Neural progenitor cell (in vitro differentiated cells): Measurements from ENCODE around the gene AUTS2. TPM values are rescaled to one million over a fixed set of nuclear protein-coding genes. Genes with fewer than 3 reads are reported as not detected.

Source experiments
- DNase-seq: peaks from one replicate; pipeline ENCODE4 v3.0.0-alpha.2; 2016; ENCODE audit warnings: low spot score
- H2AFZ ChIP-seq: fragments of 200-600 bp; sonication (generic); replicated peaks from 2 replicates; pipeline ENCODE4 v1.6.1; 2016; ENCODE audit warnings: antibody characterized with exemption
- H3F3A ChIP-seq: fragments of 200-600 bp; sonication (generic); 2 replicates; pipeline ENCODE4 v1.6.1; 2016; ENCODE audit warnings: antibody characterized with exemption, low read depth
- H3K27ac ChIP-seq: fragments of 200-600 bp; sonication (generic); 2 replicates; pipeline ENCODE4 v1.5.1; 2016; ENCODE audit warnings: mild to moderate bottlenecking
- H3K27me3 ChIP-seq: fragments of 200-600 bp; sonication (generic); 2 replicates; pipeline ENCODE4 v1.6.1; 2016; ENCODE audit warnings: mild to moderate bottlenecking, moderate library complexity
- H3K36me3 ChIP-seq: fragments of 200-600 bp; sonication (generic); 2 replicates; pipeline ENCODE4 v1.5.1; 2016
- H3K4me1 ChIP-seq: fragments of 200-600 bp; sonication (generic); 2 replicates; pipeline ENCODE4 v1.6.1; 2016; ENCODE audit warnings: mixed run types
- H3K4me2 ChIP-seq: fragments of 200-600 bp; sonication (generic); 2 replicates; pipeline ENCODE4 v1.6.1; 2016
- H3K4me3 ChIP-seq: fragments of 200-600 bp; sonication (generic); 2 replicates; pipeline ENCODE4 v1.5.1; 2016
- H3K79me2 ChIP-seq: fragments of 200-600 bp; sonication (generic); 2 replicates; pipeline ENCODE4 v1.6.1; 2016; ENCODE audit warnings: low read depth
- H3K9ac ChIP-seq: fragments of 200-600 bp; sonication (generic); 2 replicates; pipeline ENCODE4 v1.6.1; 2016
- H3K9me3 ChIP-seq: fragments of 200-600 bp; sonication (generic); 2 replicates; pipeline ENCODE4 v1.5.1; 2016; ENCODE audit warnings: low read depth
- H4K20me1 ChIP-seq: fragments of 200-600 bp; sonication (generic); 2 replicates; pipeline ENCODE4 v1.6.1; 2016; ENCODE audit warnings: low read depth
- H3K27ac Mint-ChIP-seq: 3 replicates; pipeline ENCODE4 v1.8.0; 2021; ENCODE audit warnings: mixed read lengths
- H3K27me3 Mint-ChIP-seq: 2 replicates; pipeline ENCODE4 v1.8.0; 2022; ENCODE audit warnings: low read depth, mild to moderate bottlenecking, inconsistent platforms, moderate library complexity, mixed read lengths; ENCODE audit not compliant: insufficient read depth
- H3K36me3 Mint-ChIP-seq: 3 replicates; pipeline ENCODE4 v1.8.0; 2021; ENCODE audit warnings: mixed read lengths
- H3K4me1 Mint-ChIP-seq: 3 replicates; pipeline ENCODE4 v1.8.0; 2021; ENCODE audit warnings: mixed read lengths
- H3K4me3 Mint-ChIP-seq: 3 replicates; pipeline ENCODE4 v1.8.0; 2021; ENCODE audit warnings: mild to moderate bottlenecking, moderate library complexity, mixed read lengths
- H3K9me3 Mint-ChIP-seq: 3 replicates; pipeline ENCODE4 v1.8.0; 2020; ENCODE audit warnings: mixed read lengths
- CTCF ChIP-seq: fragments of 200-600 bp; sonication (generic); IDR thresholded peaks from 2 replicates; pipeline ENCODE4 v1.5.1; 2017; ENCODE audit warnings: antibody characterized with exemption, mild to moderate bottlenecking
- EZH2 ChIP-seq: fragments of 200-600 bp; sonication (generic); IDR thresholded peaks from 2 replicates; pipeline ENCODE4 v1.6.1; 2017; ENCODE audit warnings: antibody characterized with exemption, mild to moderate bottlenecking, moderate library complexity
- EZH2phosphoT487 ChIP-seq: fragments of 200-600 bp; sonication (generic); IDR thresholded peaks from 2 replicates; pipeline ENCODE4 v1.6.1; 2017; ENCODE audit warnings: antibody characterized with exemption
- total RNA-seq: library from RNA; depleted of rRNA; stranded (reverse); fragments of >200 nt; gene quantifications from 2 replicates; pipeline ENCODE4 v1.2.3, GENCODE V29; 2015; ENCODE audit warnings: low replicate concordance

AUTS2 gene
- total RNA-seq, 1 donor from 2014 or later: 50.0 TPM

GRCh38 chr7:69801729-69802682, 203.7 kb downstream of the AUTS2 start:
- Mint-ChIP-seq H3K27ac (no peak overlapping the region), H3K9me3 (no peaks in the 10 kb centered on the region), H3K36me3 (no peaks in the 10 kb centered on the region), H3K4me3 (no peak overlapping the region), H3K4me1 (peaks cover 21% of the 10 kb centered on the region), H3K27me3 (no peaks in the 10 kb centered on the region)
- Histone ChIP-seq H3K9ac (no peak overlapping the region), H3K36me3 (no peaks in the 10 kb centered on the region), H3F3A (no peaks in the 10 kb centered on the region), H3K27ac (no peak overlapping the region), H3K9me3 (no peaks in the 10 kb centered on the region), H4K20me1 (no peaks in the 10 kb centered on the region), H3K4me1 (no peaks in the 10 kb centered on the region), H2AFZ (no peak overlapping the region), H3K79me2 (no peaks in the 10 kb centered on the region), H3K4me3 (no peak overlapping the region), H3K27me3 (no peaks in the 10 kb centered on the region), H3K4me2 (no peak overlapping the region)
- no peak for TF ChIP-seq EZH2
- no peak for TF ChIP-seq CTCF
- TF ChIP-seq EZH2phosphoT487: no peak
- DNase-seq: no peak

DNA sequence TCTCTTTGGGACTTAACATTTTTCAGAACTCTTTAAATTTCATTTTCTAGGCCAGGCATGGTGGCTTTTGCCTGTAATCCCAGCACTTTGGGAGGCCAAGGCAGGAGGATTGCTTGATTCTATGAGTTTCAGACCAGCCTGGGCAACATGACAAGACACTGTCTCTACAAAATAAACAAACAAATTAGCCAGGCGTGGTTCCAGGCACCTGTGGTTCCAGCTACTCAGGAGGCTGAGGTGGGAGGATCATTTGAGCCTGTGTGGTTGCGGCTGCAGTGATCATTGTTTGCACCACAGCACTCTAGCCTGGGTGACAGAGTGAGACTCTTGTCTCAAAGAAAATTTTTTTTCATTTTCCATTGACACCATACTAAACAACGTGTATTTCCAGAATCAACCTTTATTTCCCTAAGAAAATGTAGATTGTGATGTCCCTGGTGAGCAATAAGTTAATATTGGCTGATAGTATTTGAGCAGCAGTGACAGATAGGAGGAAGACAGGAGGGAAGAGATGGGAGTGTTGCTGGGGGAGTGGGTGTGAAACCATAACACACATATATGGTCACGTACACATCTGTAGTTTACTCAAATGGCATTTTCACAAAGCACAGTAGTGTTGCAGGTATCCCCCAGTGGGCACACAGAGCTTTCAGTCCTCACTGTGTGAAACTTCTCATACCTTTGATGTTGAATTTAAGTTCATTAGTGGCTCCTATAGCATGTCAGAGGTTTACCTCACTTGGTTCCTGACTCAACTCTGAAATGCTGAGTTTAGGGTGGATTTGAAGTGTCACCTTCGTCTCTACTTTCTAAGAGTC, 205.6 kb downstream of the AUTS2 start:
- H2AFZ ChIP-seq: no peak overlapping the region
- peaks cover 21% of the 10 kb centered on the region for H3K4me1 Mint-ChIP-seq
- no peaks in the 10 kb centered on the region for H3K9me3 ChIP-seq
- H3K4me3 Mint-ChIP-seq: no peak overlapping the region
- H3F3A ChIP-seq: no peaks in the 10 kb centered on the region
- H3K79me2 ChIP-seq: no peaks in the 10 kb centered on the region
- peaks cover 2% of the 10 kb centered on the region for H3K36me3 Mint-ChIP-seq
- no peak overlapping the region for H3K4me2 ChIP-seq
- no peak overlapping the region for H3K9ac ChIP-seq
- H3K36me3 ChIP-seq: no peaks in the 10 kb centered on the region
- H3K27me3 ChIP-seq: no peaks in the 10 kb centered on the region
- H3K4me3 ChIP-seq: no peak overlapping the region
- H3K9me3 Mint-ChIP-seq: no peaks in the 10 kb centered on the region
- no peak overlapping the region for H3K27ac ChIP-seq
- no peaks in the 10 kb centered on the region for H3K4me1 ChIP-seq
- no peak for DNase-seq
- no peaks in the 10 kb centered on the region for H3K27me3 Mint-ChIP-seq
- H3K27ac Mint-ChIP-seq: no peak overlapping the region
- TF ChIP-seq EZH2phosphoT487 (no peak), EZH2 (no peak), CTCF (no peak)
- H4K20me1 ChIP-seq: no peaks in the 10 kb centered on the region

GRCh38 chr7:69804962-69805361, 206.7 kb downstream of the AUTS2 start:
- Histone ChIP-seq H3K36me3 (no peaks in the 10 kb centered on the region), H4K20me1 (no peaks in the 10 kb centered on the region), H2AFZ (no peak overlapping the region), H3K4me3 (no peak overlapping the region), H3K4me1 (no peaks in the 10 kb centered on the region), H3F3A (no peaks in the 10 kb centered on the region), H3K9ac (no peak overlapping the region), H3K27me3 (no peaks in the 10 kb centered on the region), H3K79me2 (no peaks in the 10 kb centered on the region), H3K4me2 (no peak overlapping the region), H3K27ac (no peak overlapping the region), H3K9me3 (no peaks in the 10 kb centered on the region)
- Mint-ChIP-seq H3K36me3 (peaks cover 4% of the 10 kb centered on the region), H3K4me1 (peaks cover 14% of the 10 kb centered on the region), H3K9me3 (no peaks in the 10 kb centered on the region), H3K27ac (no peak overlapping the region), H3K4me3 (no peak overlapping the region), H3K27me3 (no peaks in the 10 kb centered on the region)
- no peak for DNase-seq
- TF ChIP-seq CTCF (no peak), EZH2 (no peak)
